AG20443 (cell line): ENCODE data around the gene ASF1A.

Experiments
- DNase-seq: peaks from one replicate; pipeline ENCODE4 v3.0.0; 2012; ENCODE audit warnings: low spot score, mixed read lengths

ASF1A gene

GRCh38 chr6:118913161-118913560, 19.2 kb downstream of the ASF1A start:
- no peak for DNase-seq

- no peak for DNase-seq
Measured at GRCh38 chr6:118914598-118914997, 20.6 kb downstream of the ASF1A start.

- no peak for DNase-seq
Measured at GRCh38 chr6:118917546-118918328, 23.8 kb downstream of the ASF1A start.

GRCh38 chr6:118918329-118918725, 24.4 kb downstream of the ASF1A start:
- DNase-seq: no peak

GRCh38 chr6:118921084-118921483, 27.1 kb downstream of the ASF1A start:
- DNase-seq: no peak

- no peak for DNase-seq
Measured at GRCh38 chr6:118923035-118923434, 29.1 kb downstream of the ASF1A start.

- DNase-seq: no peak
Measured at GRCh38 chr6:118930680-118931079, 36.7 kb downstream of the ASF1A start.

GRCh38 chr6:118931436-118931835, 37.5 kb downstream of the ASF1A start:
- no peak for DNase-seq

- DNase-seq: no peak
Measured at GRCh38 chr6:118932421-118932820, 38.5 kb downstream of the ASF1A start.

- DNase-seq: no peak
Measured at GRCh38 chr6:118933855-118934460, 40.0 kb downstream of the ASF1A start.

- peak; percentile 97 for DNase-seq
Measured at GRCh38 chr6:118934461-118935330, 40.7 kb downstream of the ASF1A start, which contains the start of gene MCM9. Gene MCM9, minus strand, starts transcription at chr6:118935159. Its CDS starts 3,436 bp downstream, at chr6:118931723.

- no peak for DNase-seq
Measured at GRCh38 chr6:118935331-118935668, 41.3 kb downstream of the ASF1A start.

- DNase-seq: no peak
Measured at GRCh38 chr6:118935978-118936703, 42.2 kb downstream of the ASF1A start.

GRCh38 chr6:118939683-118940082, 45.7 kb downstream of the ASF1A start:
- DNase-seq: no peak

- no peak for DNase-seq
Measured at GRCh38 chr6:118940770-118941169, 46.8 kb downstream of the ASF1A start.

- DNase-seq: no peak
Measured at GRCh38 chr6:118945217-118945616, 51.3 kb downstream of the ASF1A start.

- no peak for DNase-seq
Measured at GRCh38 chr6:118952683-118953082, 58.7 kb downstream of the ASF1A start.

- DNase-seq: no peak
Measured at GRCh38 chr6:118953391-118953790, 59.4 kb downstream of the ASF1A start.
